BLaER1 treated with 17β-estradiol and CSF1 and Interleukin-3, amounts not matched to agents 10 nM and 100 nM (cell line): Measurements from ENCODE around the gene GOLT1A.
A peak's percentile ranks its signal among the peaks of the same experiment; 100 is the strongest.

Experiments used
- H3K27ac ChIP-seq, 11 experiments: shearing (Covaris generic); formaldehyde crosslinking; 2 replicates each; pipeline ENCODE4 v1.8.1; 2022
- H3K27me3 ChIP-seq, 11 experiments: shearing (Covaris generic); formaldehyde crosslinking; 2 replicates each; pipeline ENCODE4 v1.8.1; 2022
- H3K36me3 ChIP-seq, 11 experiments: shearing (Covaris generic); formaldehyde crosslinking; 2 replicates each; pipeline ENCODE4 v1.8.1; 2022
- H3K4me1 ChIP-seq, 10 experiments: shearing (Covaris generic); formaldehyde crosslinking; 2 replicates each; pipeline ENCODE4 v1.8.1; 2022
- H3K4me2 ChIP-seq, 11 experiments: shearing (Covaris generic); formaldehyde crosslinking; 2 replicates each; pipeline ENCODE4 v1.8.1; 2022
- H3K4me3 ChIP-seq, 10 experiments: shearing (Covaris generic); formaldehyde crosslinking; 2 replicates each; pipeline ENCODE4 v1.8.1; 2022
- H3K9ac ChIP-seq, 11 experiments: shearing (Covaris generic); formaldehyde crosslinking; 2 replicates each; pipeline ENCODE4 v1.8.1; 2022
- H3K9me3 ChIP-seq, 11 experiments: shearing (Covaris generic); formaldehyde crosslinking; replicated peaks in 1 of 11; 2 replicates each; pipeline ENCODE4 v1.8.1; 2022
- H4K20me1 ChIP-seq, 11 experiments: shearing (Covaris generic); formaldehyde crosslinking; 2 replicates each; pipeline ENCODE4 v1.8.1; 2022
- Cebpa-rat ChIP-seq, 11 experiments: shearing (Covaris generic); IDR thresholded peaks; 2 replicates each; pipeline ENCODE4 v1.8.1; 2022

GOLT1A gene

DNA sequence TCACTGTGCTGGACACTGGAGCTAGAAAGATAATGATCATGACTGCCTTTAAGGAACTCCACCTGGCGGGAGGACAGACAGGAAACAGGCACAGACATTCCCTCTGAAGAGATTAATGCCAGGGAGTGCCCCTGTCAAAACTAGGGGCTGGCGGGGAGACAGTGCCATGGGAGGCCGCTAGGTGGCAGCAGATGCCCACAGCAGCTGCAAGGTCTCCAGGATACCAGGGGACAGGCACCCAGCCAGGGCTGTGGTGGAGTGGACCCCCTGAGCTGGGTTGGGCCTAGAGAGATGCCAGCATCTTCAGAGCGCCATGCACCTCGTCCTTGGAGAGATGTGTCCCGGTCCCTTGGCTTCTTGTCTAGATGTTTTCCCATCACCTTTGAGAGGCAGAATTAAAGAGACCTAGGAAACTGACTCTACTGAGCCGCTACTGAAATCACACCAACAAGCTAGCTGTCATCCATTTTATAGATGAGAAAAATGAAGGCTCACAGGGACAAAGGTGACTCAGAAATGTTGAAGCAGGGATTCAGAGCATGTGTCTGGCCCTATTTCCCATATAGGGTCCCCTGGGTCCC, 51.2 kb downstream of the GOLT1A start:
- no peaks in the 10 kb centered on the region for H4K20me1 ChIP-seq
- 0 out of 22 replicates have a peak, but pooled peaks cover 0 to under 1% (median 0%) of the 10 kb centered on the region in 11 experiments for H3K9me3 ChIP-seq
- H3K9ac ChIP-seq = no peak overlapping the region
- no peaks in the 10 kb centered on the region for H3K27me3 ChIP-seq
- H3K4me1 ChIP-seq = peaks cover 6 to 18% (median 15%) of the 10 kb centered on the region in 10 experiments; a peak in 18 of 20 replicates
- H3K27ac ChIP-seq = no peak overlapping the region
- H3K4me2 ChIP-seq = peak overlapping the region in 8 of 11 experiments; percentile 6 to 60 (median 38); a peak in 15 of 22 replicates
- TF ChIP-seq Cebpa-rat (IDR thresholded peaks at IDR 0.05) = no peak
- H3K36me3 ChIP-seq = no peaks in the 10 kb centered on the region
- H3K4me3 ChIP-seq = no peak overlapping the region

DNA sequence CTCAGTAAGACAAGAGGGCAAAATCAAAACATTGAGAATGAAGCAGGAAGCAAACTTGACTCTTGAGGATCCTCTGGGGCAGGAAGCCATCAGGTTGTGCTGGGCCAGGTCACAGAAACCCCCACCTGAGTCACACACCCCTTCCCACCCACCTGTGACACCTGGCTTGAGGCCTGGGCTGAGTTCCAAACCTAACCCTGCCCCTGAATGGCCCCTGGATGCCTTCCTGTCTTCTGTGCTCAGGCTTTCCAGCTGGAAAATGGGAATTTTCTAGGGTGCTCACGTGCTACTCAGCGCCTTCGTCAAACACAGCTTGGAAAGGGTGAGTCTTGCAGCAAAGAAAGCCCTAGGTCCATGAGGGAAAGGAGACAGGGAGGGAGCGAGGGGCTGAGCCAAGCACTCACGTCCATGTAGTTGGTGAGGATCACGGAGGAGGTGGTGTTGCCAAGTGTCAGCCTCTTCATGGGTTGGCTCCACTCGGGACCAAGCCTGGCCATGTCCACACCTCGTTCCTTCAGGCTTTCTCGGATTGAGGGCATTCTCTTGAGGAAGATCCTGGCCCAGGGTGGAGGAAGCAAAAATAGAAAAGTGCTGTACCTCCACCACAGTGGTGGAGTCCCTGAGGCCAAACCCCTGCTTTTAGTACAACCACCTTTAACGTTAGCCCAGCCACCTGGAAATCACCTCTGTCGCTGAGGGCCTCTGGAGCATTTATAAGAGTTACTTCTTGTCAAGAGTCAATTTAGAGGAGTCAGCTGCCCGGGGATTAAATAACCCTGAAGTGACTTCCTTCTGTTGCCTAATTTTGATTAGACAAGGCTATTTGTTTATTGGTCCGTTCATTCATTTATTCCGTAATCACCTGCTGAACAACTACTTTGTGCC, 51.9 kb downstream of the GOLT1A start:
- no peak overlapping the region for H3K27ac ChIP-seq
- H3K4me3 ChIP-seq = no peak overlapping the region
- H3K4me1 ChIP-seq = peaks cover 6 to 26% (median 20%) of the 10 kb centered on the region in 10 experiments; a peak in 18 of 20 replicates
- no peaks in the 10 kb centered on the region for H4K20me1 ChIP-seq
- no peaks in the 10 kb centered on the region for H3K36me3 ChIP-seq
- TF ChIP-seq Cebpa-rat (IDR thresholded peaks at IDR 0.05) = no peak
- no peaks in the 10 kb centered on the region for H3K9me3 ChIP-seq
- no peak overlapping the region for H3K4me2 ChIP-seq
- H3K27me3 ChIP-seq = no peaks in the 10 kb centered on the region
- H3K9ac ChIP-seq = no peak overlapping the region; a peak in 1 of 22 replicates

DNA sequence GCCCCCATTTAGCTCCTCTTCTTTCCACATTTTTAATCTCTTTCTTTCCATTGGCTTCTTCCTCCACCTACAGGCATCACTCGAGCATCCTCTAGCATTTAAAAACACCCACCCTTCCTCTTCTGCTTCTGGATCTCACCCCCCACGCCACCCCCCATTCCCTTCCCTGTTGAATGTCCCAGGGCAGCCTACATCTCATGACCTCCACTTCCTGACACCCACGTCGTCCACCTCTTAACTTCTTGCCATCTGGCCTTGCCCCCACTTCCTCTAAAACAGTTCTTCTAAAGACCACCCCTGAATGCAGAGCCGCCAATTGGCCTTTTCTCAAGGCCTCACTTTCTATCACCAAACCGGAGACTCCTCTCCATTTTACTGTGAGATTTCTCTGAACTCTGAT, 55.8 kb downstream of the GOLT1A start:
- H4K20me1 ChIP-seq = no peaks in the 10 kb centered on the region; a peak in 1 of 22 replicates
- H3K4me2 ChIP-seq = peak overlapping the region; percentile 31 to 69 (median 45); a peak in 19 of 22 replicates
- no peak overlapping the region for H3K9ac ChIP-seq
- H3K36me3 ChIP-seq = no peaks in the 10 kb centered on the region
- no peaks in the 10 kb centered on the region for H3K9me3 ChIP-seq
- H3K4me3 ChIP-seq = no peak overlapping the region
- no peaks in the 10 kb centered on the region for H3K27me3 ChIP-seq
- peaks cover 4 to 27% (median 19%) of the 10 kb centered on the region in 10 experiments; a peak in 18 of 20 replicates for H3K4me1 ChIP-seq
- no peak for TF ChIP-seq Cebpa-rat (IDR thresholded peaks at IDR 0.05)
- 0 out of 22 replicates have a peak overlapping the region, but pooled peaks of 1 of the 11 experiments have one; percentile 12 for H3K27ac ChIP-seq

DNA sequence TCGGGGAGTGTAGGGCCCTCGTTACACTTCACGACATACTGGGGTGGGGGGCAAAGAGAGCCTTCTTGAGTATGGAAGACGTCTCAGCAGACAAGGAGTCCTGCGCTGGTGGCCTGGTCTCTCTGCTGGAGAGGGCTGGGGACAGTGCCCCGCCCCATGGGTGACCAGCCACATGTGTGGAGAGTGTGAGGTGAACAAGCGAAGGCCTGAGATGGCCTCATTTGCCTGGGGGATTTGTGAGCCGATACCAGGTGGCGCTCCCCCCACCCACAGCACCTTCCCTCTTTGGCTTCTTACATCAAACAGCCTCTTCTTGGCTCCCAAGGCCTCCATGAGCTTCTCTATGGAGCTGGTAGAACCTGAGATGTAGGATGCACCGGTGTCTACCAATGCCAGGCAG, 57.9 kb downstream of the GOLT1A start:
- Histone ChIP-seq H3K4me1 (peaks cover 11 to 38% (median 28%) of the 10 kb centered on the region in 10 experiments; a peak in 19 of 20 replicates), H3K36me3 (no peaks in the 10 kb centered on the region), H4K20me1 (no peaks in the 10 kb centered on the region; a peak in 1 of 22 replicates), H3K9me3 (no peaks in the 10 kb centered on the region), H3K4me2 (no peak overlapping the region), H3K27me3 (peaks cover 0 to 18% (median 6%) of the 10 kb centered on the region in 11 experiments; a peak in 13 of 22 replicates), H3K4me3 (no peak overlapping the region), H3K9ac (no peak overlapping the region), H3K27ac (no peak overlapping the region)
- TF ChIP-seq Cebpa-rat (IDR thresholded peaks at IDR 0.05) = no peak

DNA sequence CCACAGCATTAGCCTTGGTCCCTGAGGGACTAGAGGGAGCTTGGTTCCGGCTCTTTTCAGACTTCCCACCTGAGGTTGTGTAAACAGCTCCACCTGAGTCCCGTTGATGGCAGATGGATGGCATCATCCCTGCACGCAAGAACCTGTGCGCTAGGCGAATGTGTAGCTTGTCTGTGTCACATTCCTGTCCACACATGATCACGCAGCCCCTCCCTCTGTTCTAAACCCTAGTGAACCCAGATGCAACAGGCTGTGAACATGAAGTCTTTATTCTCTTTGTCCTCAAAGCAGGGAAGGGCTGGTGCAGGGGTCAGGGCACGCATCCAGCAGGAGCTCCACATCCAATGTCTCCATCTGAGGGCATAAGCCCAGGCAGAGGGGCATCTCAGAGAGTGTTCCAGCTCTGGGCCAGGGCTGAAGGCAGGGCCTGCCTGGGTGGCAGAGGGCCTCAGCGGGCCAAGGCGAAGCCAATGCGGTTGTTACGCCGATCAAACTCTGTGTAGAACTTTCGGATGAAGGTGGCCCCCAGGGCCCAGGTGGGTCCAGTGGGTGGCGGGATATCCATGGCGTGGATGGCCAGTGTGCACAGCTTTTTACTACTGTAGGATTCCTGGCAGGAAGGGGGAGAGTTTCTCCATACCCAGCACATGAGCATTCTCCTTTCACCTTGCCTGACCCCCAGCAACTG, 59.1 kb downstream of the GOLT1A start:
- no peak for TF ChIP-seq Cebpa-rat (IDR thresholded peaks at IDR 0.05)
- Histone ChIP-seq H3K27ac (no peak overlapping the region), H3K4me2 (no peak overlapping the region), H3K4me1 (peaks cover 13 to 38% (median 29%) of the 10 kb centered on the region in 10 experiments; a peak in 19 of 20 replicates), H4K20me1 (no peaks in the 10 kb centered on the region; a peak in 1 of 22 replicates), H3K9ac (no peak overlapping the region), H3K36me3 (no peaks in the 10 kb centered on the region), H3K4me3 (no peak overlapping the region), H3K9me3 (no peaks in the 10 kb centered on the region), H3K27me3 (peaks cover 0 to 21% (median 6%) of the 10 kb centered on the region in 11 experiments; a peak in 13 of 22 replicates)

DNA sequence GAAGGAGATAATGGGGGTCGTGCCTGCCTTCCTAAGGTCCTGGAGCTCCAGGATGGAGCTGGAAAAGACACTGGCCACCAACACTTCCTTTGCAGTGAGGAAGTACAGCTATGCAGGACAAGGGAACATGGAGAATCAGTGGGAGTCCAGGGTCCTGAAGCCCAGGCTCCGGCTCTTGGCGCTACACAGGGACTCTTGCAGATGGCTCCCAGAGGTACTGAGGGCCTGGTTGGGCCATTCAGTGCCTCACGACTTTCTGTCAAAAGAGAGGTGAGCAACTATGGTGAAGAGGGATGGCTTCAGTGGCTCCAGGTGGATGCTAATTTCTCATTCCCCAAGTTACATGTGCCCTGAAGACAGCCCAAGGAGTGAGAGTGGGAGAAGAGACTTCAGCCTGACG, 60.1 kb downstream of the GOLT1A start:
- H4K20me1 ChIP-seq = peaks cover 0 to 2% (median 0%) of the 10 kb centered on the region in 11 experiments; a peak in 2 of 22 replicates
- no peak overlapping the region for H3K4me2 ChIP-seq
- no peak for TF ChIP-seq Cebpa-rat (IDR thresholded peaks at IDR 0.05)
- peaks cover 13 to 37% (median 29%) of the 10 kb centered on the region in 10 experiments; a peak in 19 of 20 replicates for H3K4me1 ChIP-seq
- H3K4me3 ChIP-seq = no peak overlapping the region
- no peaks in the 10 kb centered on the region for H3K9me3 ChIP-seq
- H3K9ac ChIP-seq = no peak overlapping the region
- no peak overlapping the region for H3K27ac ChIP-seq
- H3K36me3 ChIP-seq = no peaks in the 10 kb centered on the region
- H3K27me3 ChIP-seq = peaks cover 0 to 21% (median 6%) of the 10 kb centered on the region in 11 experiments; a peak in 13 of 22 replicates

DNA sequence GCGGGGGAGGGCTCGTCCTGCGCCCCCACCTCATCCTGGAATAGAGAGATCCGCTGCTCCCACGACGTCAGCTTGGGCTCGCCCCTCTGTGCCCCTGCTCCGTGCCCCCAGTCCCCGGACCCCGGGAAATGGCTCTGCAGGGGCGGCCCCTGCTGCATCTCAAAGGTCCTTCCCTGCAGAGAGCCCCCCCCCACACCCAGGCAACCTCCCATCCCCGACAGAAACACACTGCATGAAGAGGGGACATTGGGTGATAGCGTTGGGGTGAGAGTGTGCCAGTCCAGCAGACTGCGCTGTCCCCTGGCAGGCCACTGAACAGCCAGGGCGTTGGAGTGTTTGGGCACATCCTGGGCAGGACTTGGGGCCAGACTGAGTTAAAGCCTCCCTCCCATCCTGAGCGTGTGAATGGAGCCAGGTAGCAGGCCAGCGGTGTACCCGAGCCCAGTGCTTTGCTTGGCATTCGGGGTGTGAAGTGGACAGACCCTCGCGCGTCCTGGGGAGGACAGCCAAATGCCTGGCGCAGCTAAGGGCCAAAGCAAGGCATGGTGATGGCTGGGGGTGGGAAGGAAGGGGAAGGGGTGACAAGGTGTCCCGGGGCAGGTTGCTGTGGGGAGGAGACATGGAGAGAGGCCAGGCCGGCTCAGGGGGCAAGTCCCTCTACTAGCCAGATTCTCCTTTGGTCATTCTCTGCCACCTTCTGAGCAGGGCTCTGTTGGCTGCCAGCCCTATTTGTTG, 61.3 kb downstream of the GOLT1A start:
- peaks cover 0 to 21% (median 6%) of the 10 kb centered on the region in 11 experiments; a peak in 13 of 22 replicates for H3K27me3 ChIP-seq

More for the DNA sequence above, 61.3 kb downstream of the GOLT1A start:
- H4K20me1 ChIP-seq = peaks cover 0 to 10% (median 0%) of the 10 kb centered on the region in 11 experiments; a peak in 2 of 22 replicates
- peak overlapping the region; percentile 63 to 85 (median 76) for H3K4me3 ChIP-seq
- H3K36me3 ChIP-seq = no peaks in the 10 kb centered on the region
- H3K4me2 ChIP-seq = peak overlapping the region; percentile 89 to 99 (median 95)
- H3K27ac ChIP-seq = peak overlapping the region in 10 of 11 experiments; percentile 60 to 80 (median 66); a peak in 20 of 22 replicates
- no peaks in the 10 kb centered on the region for H3K9me3 ChIP-seq
- H3K4me1 ChIP-seq = peaks cover 13 to 25% (median 21%) of the 10 kb centered on the region in 10 experiments; a peak in 19 of 20 replicates
- H3K9ac ChIP-seq = peak overlapping the region; percentile 71 to 85 (median 79)
- no peak for TF ChIP-seq Cebpa-rat (IDR thresholded peaks at IDR 0.05)
